Subcutaneous abdominal adipose tissue (tissue), 5 donors: Measurements from ENCODE around the gene PTMS.

ENCODE experiments used
- H3K27ac ChIP-seq: one replicate; pipeline ENCODE4 v1.7.0; 2013; ENCODE audit warnings: low read depth, mild to moderate bottlenecking, inconsistent platforms, low read length, moderate library complexity
- H3K27me3 ChIP-seq, 5 donors: one replicate each; pipeline ENCODE4 v1.7.0; 2013; ENCODE audit warnings: low read length in 5 of 5, inconsistent platforms in 1 of 5; ENCODE audit not compliant: control insufficient read depth in 5 of 5, insufficient read depth in 4 of 5
- H3K36me3 ChIP-seq, 5 donors: one replicate each; pipeline ENCODE4 v1.7.0; 2013; ENCODE audit warnings: low read length in 5 of 5; ENCODE audit not compliant: control insufficient read depth in 5 of 5, insufficient read depth in 5 of 5
- H3K4me1 ChIP-seq, 5 donors: one replicate each; pipeline ENCODE4 v1.7.0; 2013; ENCODE audit warnings: low read length in 5 of 5, mild to moderate bottlenecking in 3 of 5, moderate library complexity in 1 of 5; ENCODE audit not compliant: control insufficient read depth in 5 of 5, insufficient read depth in 5 of 5
- H3K4me3 ChIP-seq, 5 donors: one replicate each; pipeline ENCODE4 v1.7.0; 2013; ENCODE audit warnings: low read length in 5 of 5, low read depth in 1 of 5
- H3K9ac ChIP-seq, 5 donors: one replicate each; pipeline ENCODE4 v1.7.0; 2013; ENCODE audit warnings: low read length in 5 of 5, mild to moderate bottlenecking in 4 of 5, moderate library complexity in 3 of 5
- H3K9me3 ChIP-seq, 5 donors: one replicate each; pipeline ENCODE4 v1.7.0; 2013; ENCODE audit warnings: low read length in 5 of 5; ENCODE audit not compliant: control insufficient read depth in 5 of 5
- donor health status: healthy.
- donor health status: healthy.
- donor health status: healthy.
- donor health status: healthy.
- donor health status: healthy.

Gene PTMS

GRCh38 chr12:6763380-6763779, 2.8 kb upstream of the PTMS start:
- Histone ChIP-seq H3K27ac (peak overlapping the region; percentile 93), H3K4me1 (peaks cover 8 to 38% (median 38%) of the 10 kb centered on the region in 5 donors), H3K4me3 (peak overlapping the region in 1 of 5 donors; percentile 82), H3K9ac (no peak overlapping the region), H3K9me3 (no peaks in the 10 kb centered on the region), H3K36me3 (no peaks in the 10 kb centered on the region), H3K27me3 (peaks cover 0 to 2% (median 0%) of the 10 kb centered on the region in 5 donors)

- peaks cover 10 to 47% (median 46%) of the 10 kb centered on the region in 5 donors for H3K4me1 ChIP-seq
- H3K27ac ChIP-seq: peak overlapping the region; percentile 93
- peak overlapping the region in 1 of 5 donors; percentile 71 for H3K9ac ChIP-seq
- H3K36me3 ChIP-seq: peaks cover 0 to 1% (median 0%) of the 10 kb centered on the region in 5 donors
- H3K9me3 ChIP-seq: no peaks in the 10 kb centered on the region
- peak overlapping the region; percentile 23 to 82 (median 44) for H3K4me3 ChIP-seq
- peaks cover 0 to 2% (median 0%) of the 10 kb centered on the region in 5 donors for H3K27me3 ChIP-seq
Observed at GRCh38 chr12:6764011-6764828, 1.9 kb upstream of the PTMS start.

GRCh38 chr12:6765048-6765633, 1.0 kb upstream of the PTMS start:
- Histone ChIP-seq H3K9ac (peak overlapping the region in 3 of 5 donors; percentile 21 to 59 (median 48)), H3K4me3 (peak overlapping the region in 3 of 5 donors; percentile 81 to 82 (median 81)), H3K27ac (peak overlapping the region; percentile 93), H3K27me3 (peaks cover 0 to 2% (median 0%) of the 10 kb centered on the region in 5 donors), H3K9me3 (no peaks in the 10 kb centered on the region), H3K36me3 (peaks cover 0 to 10% (median 9%) of the 10 kb centered on the region in 5 donors), H3K4me1 (peaks cover 12 to 52% (median 48%) of the 10 kb centered on the region in 5 donors)

GRCh38 chr12:6766651-6767349, 637 bp downstream of the PTMS start:
- Histone ChIP-seq H3K27ac (peak overlapping the region; percentile 77), H3K4me1 (peaks cover 12 to 68% (median 58%) of the 10 kb centered on the region in 5 donors), H3K9me3 (no peaks in the 10 kb centered on the region), H3K4me3 (peak overlapping the region; percentile 71 to 82 (median 81)), H3K9ac (peak overlapping the region in 4 of 5 donors; percentile 67 to 87 (median 74)), H3K36me3 (peaks cover 0 to 23% (median 21%) of the 10 kb centered on the region in 5 donors), H3K27me3 (peaks cover 0 to 2% (median 0%) of the 10 kb centered on the region in 5 donors)

- Histone ChIP-seq H3K27me3 (peaks cover 0 to 2% (median 0%) of the 10 kb centered on the region in 5 donors), H3K27ac (peak overlapping the region; percentile 77), H3K9ac (peak overlapping the region in 4 of 5 donors; percentile 67 to 87 (median 74)), H3K4me3 (peak overlapping the region; percentile 71 to 82 (median 81)), H3K4me1 (peaks cover 12 to 74% (median 60%) of the 10 kb centered on the region in 5 donors), H3K9me3 (no peaks in the 10 kb centered on the region), H3K36me3 (peaks cover 0 to 23% (median 21%) of the 10 kb centered on the region in 5 donors)
Observed at GRCh38 chr12:6767353-6768319, 1.5 kb downstream of the PTMS start.

GRCh38 chr12:6768437-6768914, 2.3 kb downstream of the PTMS start:
- peaks cover 12 to 75% (median 60%) of the 10 kb centered on the region in 5 donors for H3K4me1 ChIP-seq
- peaks cover 0 to 23% (median 21%) of the 10 kb centered on the region in 5 donors for H3K36me3 ChIP-seq
- peak overlapping the region in 3 of 5 donors; percentile 35 to 80 (median 69) for H3K9ac ChIP-seq
- H3K9me3 ChIP-seq: no peaks in the 10 kb centered on the region
- peak overlapping the region; percentile 77 for H3K27ac ChIP-seq
- peak overlapping the region; percentile 71 to 82 (median 81) for H3K4me3 ChIP-seq
- H3K27me3 ChIP-seq: peaks cover 0 to 4% (median 0%) of the 10 kb centered on the region in 5 donors

- Histone ChIP-seq H3K4me3 (no peak overlapping the region), H3K9ac (no peak overlapping the region), H3K36me3 (peaks cover 0 to 23% (median 21%) of the 10 kb centered on the region in 5 donors), H3K4me1 (peaks cover 10 to 74% (median 56%) of the 10 kb centered on the region in 5 donors), H3K27ac (no peak overlapping the region), H3K9me3 (no peaks in the 10 kb centered on the region), H3K27me3 (peaks cover 0 to 4% (median 0%) of the 10 kb centered on the region in 5 donors)
Observed at GRCh38 chr12:6768990-6769389, 2.8 kb downstream of the PTMS start.

- no peak overlapping the region for H3K9ac ChIP-seq
- H3K4me1 ChIP-seq: peaks cover 10 to 69% (median 49%) of the 10 kb centered on the region in 5 donors
- no peak overlapping the region for H3K27ac ChIP-seq
- no peak overlapping the region for H3K4me3 ChIP-seq
- peaks cover 0 to 23% (median 21%) of the 10 kb centered on the region in 5 donors for H3K36me3 ChIP-seq
- H3K27me3 ChIP-seq: peaks cover 0 to 4% (median 0%) of the 10 kb centered on the region in 5 donors
- no peaks in the 10 kb centered on the region for H3K9me3 ChIP-seq
Observed at GRCh38 chr12:6769666-6770065, 3.5 kb downstream of the PTMS start.
